ENCODE results near the gene TMEM208. TPM values are rescaled to one million over a fixed set of nuclear protein-coding genes. Genes with fewer than 3 reads are reported as not detected.
A peak's percentile ranks its signal among the peaks of the same experiment; 100 is the strongest.

The TMEM208 gene
- 298 TPM for polyA plus RNA-seq (2012; ENCODE audit: insufficient read depth, insufficient read length, low read depth)

- peak within 1 kb of the TSS; percentile 99 for H3K4me3 ChIP-seq (ENCODE audit: low read depth, low read length)
- H3K27me3 ChIP-seq: no peaks in the 10 kb centered on the region
- peak; percentile 99 for DNase-seq
- no peaks in the 10 kb centered on the region; the same call in none of the 2 replicates for H3K4me1 ChIP-seq
- H3K9me3 ChIP-seq: no peaks in the 10 kb centered on the region
- peaks cover 39% of the 10 kb centered on the region for H3K36me3 ChIP-seq
- TF ChIP-seq, protein P1, sequence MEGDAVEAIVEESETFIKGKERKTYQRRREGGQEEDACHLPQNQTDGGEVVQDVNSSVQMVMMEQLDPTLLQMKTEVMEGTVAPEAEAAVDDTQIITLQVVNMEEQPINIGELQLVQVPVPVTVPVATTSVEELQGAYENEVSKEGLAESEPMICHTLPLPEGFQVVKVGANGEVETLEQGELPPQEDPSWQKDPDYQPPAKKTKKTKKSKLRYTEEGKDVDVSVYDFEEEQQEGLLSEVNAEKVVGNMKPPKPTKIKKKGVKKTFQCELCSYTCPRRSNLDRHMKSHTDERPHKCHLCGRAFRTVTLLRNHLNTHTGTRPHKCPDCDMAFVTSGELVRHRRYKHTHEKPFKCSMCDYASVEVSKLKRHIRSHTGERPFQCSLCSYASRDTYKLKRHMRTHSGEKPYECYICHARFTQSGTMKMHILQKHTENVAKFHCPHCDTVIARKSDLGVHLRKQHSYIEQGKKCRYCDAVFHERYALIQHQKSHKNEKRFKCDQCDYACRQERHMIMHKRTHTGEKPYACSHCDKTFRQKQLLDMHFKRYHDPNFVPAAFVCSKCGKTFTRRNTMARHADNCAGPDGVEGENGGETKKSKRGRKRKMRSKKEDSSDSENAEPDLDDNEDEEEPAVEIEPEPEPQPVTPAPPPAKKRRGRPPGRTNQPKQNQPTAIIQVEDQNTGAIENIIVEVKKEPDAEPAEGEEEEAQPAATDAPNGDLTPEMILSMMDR (IDR thresholded peaks at IDR 0.05; ENCODE audit: low read depth, low read length): no peak
Observed at GRCh38 chr16:67226804-67227566, at the start of gene TMEM208. Gene TMEM208 (plus strand): TSS chr16:67227130. CDS start chr16:67227219, 89 bp downstream.

DNA sequence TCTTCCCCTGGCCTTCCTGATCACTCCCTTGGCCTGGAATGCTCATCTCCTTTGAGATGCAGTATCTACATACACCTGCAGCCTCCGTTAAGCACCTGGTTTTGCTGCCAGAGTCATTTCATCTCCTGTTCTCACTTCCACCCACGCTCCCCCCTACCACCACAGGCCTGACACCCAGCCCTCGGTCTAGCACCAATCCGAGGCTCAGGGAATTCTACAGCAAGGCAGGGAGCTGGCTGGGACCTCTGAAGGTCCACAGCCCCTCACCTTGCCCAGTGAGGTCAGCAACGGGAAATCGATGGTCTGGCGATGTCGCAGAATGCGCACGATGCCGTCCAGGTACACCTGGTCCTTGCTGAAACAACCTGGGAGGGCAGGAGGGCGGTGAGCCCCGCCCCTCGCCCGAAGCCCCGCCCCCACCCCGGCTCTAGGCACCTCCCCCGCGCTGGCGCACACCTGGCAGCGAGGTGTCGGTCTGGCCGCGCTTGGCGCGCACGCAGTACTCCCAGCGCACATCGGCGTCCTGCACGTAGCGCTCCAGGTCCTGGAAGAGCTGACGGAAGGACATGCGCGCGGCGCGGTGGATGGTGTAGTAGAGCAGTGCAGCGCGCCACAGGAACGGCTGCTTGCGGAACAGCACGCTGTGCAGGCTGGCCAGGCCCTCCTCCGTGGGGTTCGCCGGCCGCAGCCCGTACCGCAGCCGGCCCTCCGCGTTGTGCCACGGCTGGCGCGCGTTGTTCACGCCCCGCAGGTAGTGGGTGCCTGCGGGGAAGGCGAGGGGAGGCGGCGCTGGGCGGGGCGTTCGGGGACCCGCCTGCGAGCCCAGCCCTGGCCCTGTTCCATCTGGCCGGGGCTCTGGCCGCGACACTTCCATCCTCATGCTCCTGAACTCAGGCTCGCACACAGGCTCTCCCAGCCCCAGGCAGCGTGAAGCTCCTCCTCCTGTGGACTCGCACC, 48.9 kb upstream of the TMEM208 start:
- H3K4me1 ChIP-seq: peaks cover 4% of the 10 kb centered on the region; the same call in 1 of the 2 replicates
- H3K27me3 ChIP-seq: no peaks in the 10 kb centered on the region
- no peaks in the 10 kb centered on the region for H3K36me3 ChIP-seq
- peak overlapping the region; percentile 57 for H3K4me3 ChIP-seq (ENCODE audit: low read depth, low read length)
- DNase-seq: peak; percentile 75
- H3K9me3 ChIP-seq: no peaks in the 10 kb centered on the region
- TF ChIP-seq, protein P1 (IDR thresholded peaks at IDR 0.05; ENCODE audit: low read depth, low read length): no peak

- peaks cover 4% of the 10 kb centered on the region; the same call in 1 of the 2 replicates for H3K4me1 ChIP-seq
Observed at GRCh38 chr16:67179421-67180080, 47.4 kb upstream of the TMEM208 start.

DNA sequence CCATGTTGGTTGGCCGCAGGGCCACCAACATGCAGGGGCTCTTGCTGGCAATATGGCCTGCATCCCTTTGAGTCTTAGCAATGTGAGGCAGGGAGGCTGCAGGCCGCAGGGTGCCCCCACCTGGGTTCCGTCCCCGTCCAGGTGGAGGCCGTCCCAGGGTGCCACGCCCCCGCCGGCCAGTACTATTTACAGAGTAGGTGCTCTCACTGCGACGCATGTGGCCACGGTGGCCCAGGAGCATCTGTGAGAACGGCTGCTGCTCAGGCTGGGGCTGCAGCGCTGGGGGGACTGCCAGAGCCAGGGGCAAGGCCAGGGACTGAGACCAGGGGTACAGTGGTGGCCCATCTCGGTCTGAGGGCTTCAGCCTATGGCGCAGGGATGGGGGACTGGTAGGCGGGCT, 46.8 kb upstream of the TMEM208 start:
- Histone ChIP-seq H3K36me3 (no peaks in the 10 kb centered on the region), H3K9me3 (no peaks in the 10 kb centered on the region), H3K27me3 (no peaks in the 10 kb centered on the region), H3K4me3 (ENCODE audit: low read depth, low read length) (no peak overlapping the region), H3K4me1 (peaks cover 2% of the 10 kb centered on the region)
- TF ChIP-seq, protein P1 (IDR thresholded peaks at IDR 0.05; ENCODE audit: low read depth, low read length): no peak
- DNase-seq: no peak

More at GRCh38 chr16:67179421-67180080, 47.4 kb upstream of the TMEM208 start:
- H3K4me3 ChIP-seq (ENCODE audit: low read depth, low read length): no peak overlapping the region
- TF ChIP-seq, protein P1 (IDR thresholded peaks at IDR 0.05; ENCODE audit: low read depth, low read length): peak; percentile 35
- H3K27me3 ChIP-seq: no peaks in the 10 kb centered on the region
- no peaks in the 10 kb centered on the region for H3K9me3 ChIP-seq
- no peak for DNase-seq
- H3K36me3 ChIP-seq: no peaks in the 10 kb centered on the region

DNA sequence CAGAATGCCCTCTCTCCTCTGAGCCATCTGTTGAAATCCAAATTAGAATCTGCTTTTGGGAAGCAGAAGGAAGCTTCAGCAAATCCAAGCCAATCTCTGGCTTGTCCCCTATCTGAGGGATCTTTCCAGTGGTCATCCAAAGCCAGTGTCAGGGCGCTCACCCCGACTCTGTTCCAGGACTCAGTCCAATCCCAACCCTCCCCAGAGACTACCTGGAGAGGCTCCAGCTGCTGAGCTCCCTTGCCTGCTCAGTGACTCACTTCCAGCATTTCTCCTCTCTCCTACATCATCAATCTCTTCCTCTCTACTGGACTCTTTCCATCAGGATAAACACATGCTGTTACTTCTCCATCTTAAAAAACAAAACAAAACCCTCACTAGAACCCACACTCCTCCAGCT, 45.6 kb upstream of the TMEM208 start:
- no peaks in the 10 kb centered on the region for H3K9me3 ChIP-seq
- H3K27me3 ChIP-seq: no peaks in the 10 kb centered on the region
- TF ChIP-seq, protein P1 (IDR thresholded peaks at IDR 0.05; ENCODE audit: low read depth, low read length): no peak
- H3K36me3 ChIP-seq: no peaks in the 10 kb centered on the region
- peaks cover 3% of the 10 kb centered on the region; the same call in 1 of the 2 replicates for H3K4me1 ChIP-seq
- no peak overlapping the region for H3K4me3 ChIP-seq (ENCODE audit: low read depth, low read length)
- no peak for DNase-seq

Data from BE2C (cell line).